HepG2 (cell line): ENCODE data around the gene GPS2. TPM values are rescaled to one million over a fixed set of nuclear protein-coding genes. Genes with fewer than 3 reads are reported as not detected.

Source experiments
- BORCS8-MEF2B ChIP-seq: sonication (generic); formaldehyde crosslinking; IDR thresholded peaks from 2 replicates; pipeline ENCODE4 v1.8.0; 2022; ENCODE audit warnings: mild to moderate bottlenecking, missing genetic modification reagents
- CREM ChIP-seq, 2 experiments: sonication (generic) in 1 of 2; formaldehyde crosslinking in 1 of 2; IDR thresholded peaks; 2 replicates each; pipeline versions ENCODE4 v1.4.0 to v1.6.1; 2016 to 2020; ENCODE audit warnings: antibody characterized with exemption in 1 of 2, mild to moderate bottlenecking in 1 of 2, missing genetic modification reagents in 1 of 2
- KAT8 ChIP-seq: IDR thresholded peaks from 2 replicates; pipeline ENCODE4 v1.6.1; 2016; ENCODE audit warnings: missing genetic modification reagents, missing compliant biosample characterization
- MED1 ChIP-seq: sonication (generic); formaldehyde crosslinking; IDR thresholded peaks from 2 replicates; pipeline ENCODE4 v1.4.0; 2020; ENCODE audit warnings: missing genetic modification reagents
- MYPOP ChIP-seq: sonication (generic); formaldehyde crosslinking; IDR thresholded peaks from 2 replicates; pipeline ENCODE4 v1.8.1; 2023; ENCODE audit warnings: mild to moderate bottlenecking, moderate library complexity, missing genetic modification reagents
- NCOA1 ChIP-seq: sonication (generic); formaldehyde crosslinking; IDR thresholded peaks from 2 replicates; pipeline ENCODE4 v1.9.0; 2021; ENCODE audit warnings: missing genetic modification reagents
- NFATC3 ChIP-seq: sonication (generic); formaldehyde crosslinking; IDR thresholded peaks from 2 replicates; pipeline ENCODE4 v1.5.1; 2020; ENCODE audit warnings: mild to moderate bottlenecking, missing genetic modification reagents
- NR0B2 ChIP-seq: sonication (generic); formaldehyde crosslinking; IDR thresholded peaks from 2 replicates; pipeline ENCODE4 v1.4.0; 2020; ENCODE audit warnings: mild to moderate bottlenecking, missing genetic modification reagents
- PAWR ChIP-seq: sonication (generic); formaldehyde crosslinking; IDR thresholded peaks from 2 replicates; pipeline ENCODE4 v1.4.0; 2020; ENCODE audit warnings: missing genetic modification reagents, mild to moderate bottlenecking, borderline replicate concordance
- SRF ChIP-seq: IDR thresholded peaks from 2 replicates; pipeline ENCODE4 v1.6.1; 2011; ENCODE audit warnings: mild to moderate bottlenecking, low read depth, low read length, moderate library complexity
- TBX2 ChIP-seq: sonication (generic); formaldehyde crosslinking; IDR thresholded peaks from 2 replicates; pipeline ENCODE4 v1.5.0; 2020; ENCODE audit warnings: missing genetic modification reagents, mild to moderate bottlenecking, borderline replicate concordance
- TIGD3 ChIP-seq: sonication (generic); formaldehyde crosslinking; IDR thresholded peaks from 2 replicates; pipeline ENCODE4 v1.5.1; 2020; ENCODE audit warnings: mild to moderate bottlenecking, missing genetic modification reagents, borderline replicate concordance
- XRCC5 ChIP-seq: fragments of 200-400 bp; formaldehyde crosslinking; optimal IDR thresholded peaks from 2 replicates; pipeline ENCODE3; 2017; ENCODE audit warnings: mild to moderate bottlenecking, low read length
- ZBTB40 ChIP-seq, 2 experiments: fragments of 450-650 bp in 1 of 2; sonication (generic) in 1 of 2; formaldehyde crosslinking in 1 of 2; IDR thresholded peaks; 2 replicates each; pipeline versions ENCODE4 v1.6.1 to v1.8.0; 2016 to 2022; ENCODE audit warnings: antibody characterized with exemption in 1 of 2, mild to moderate bottlenecking in 1 of 2, missing genetic modification reagents in 1 of 2
- ZKSCAN8 ChIP-seq: IDR thresholded peaks from 2 replicates; pipeline ENCODE4 v1.6.1; 2016; ENCODE audit warnings: borderline replicate concordance, missing genetic modification reagents, missing compliant biosample characterization
- ZNF572 ChIP-seq: sonication (generic); formaldehyde crosslinking; IDR thresholded peaks from 2 replicates; pipeline ENCODE4 v1.5.1; 2020; ENCODE audit warnings: mild to moderate bottlenecking, missing genetic modification reagents
- ZNF766 ChIP-seq: sonication (generic); formaldehyde crosslinking; IDR thresholded peaks from 2 replicates; pipeline ENCODE4 v1.5.0; 2020; ENCODE audit warnings: missing genetic modification reagents, borderline replicate concordance
- polyA plus RNA-seq, 8 experiments: library from polyadenylated mRNA; depleted of rRNA in 3 of 8; stranded (reverse) in 7 of 8; unstranded in 1 of 8; fragments of >200 nt; fragmentation: Illumina TruSeq in 4 of 8; extraction: Trizol in 4 of 8; gene quantifications; 2 replicates each; pipeline versions ENCODE4 v1.2.1 to v1.2.3, GENCODE V29; 2011 to 2016; ENCODE audit warnings: low read depth in 4 of 8, missing spikeins in 1 of 8, mixed read lengths in 1 of 8; ENCODE audit not compliant: insufficient read depth in 1 of 8
- total RNA-seq, 5 experiments: library from RNA; depleted of rRNA; stranded (reverse); fragments of >200 nt; fragmentation: Illumina TruSeq; extraction: Trizol; gene quantifications; 2 replicates each; pipeline ENCODE4 v1.2.3, GENCODE V29; 2016; ENCODE audit warnings: low read depth in 1 of 5

Gene GPS2
- total and polyA plus RNA-seq, 2 of the 13 experiments (the other 11 are each of a cell fraction or from before 2014, with no cell fraction given), result 58.0 to 59.4 TPM

GRCh38 chr17:7296189-7296861 lies 18.8 kb downstream of the GPS2 start (continued):
- no peak for TF ChIP-seq NCOA1 (CRISPR knock-in tag)
- TF ChIP-seq PAWR, result no peak
- peak; percentile 37; the same call in 1 of the 2 replicates for TF ChIP-seq BORCS8-MEF2B (CRISPR knock-in tag)
- TF ChIP-seq XRCC5, result peak; percentile 75
- TF ChIP-seq CREM (IDR thresholded peaks at IDR 0.05), result no peak
- TF ChIP-seq CREM (CRISPR knock-in tag; IDR thresholded peaks at IDR 0.05), result no peak
- TF ChIP-seq NFATC3 (CRISPR knock-in tag), result no peak
- TF ChIP-seq KAT8 (CRISPR knock-in tag), result 0 out of 2 replicates have a peak, but pooled peaks have one; percentile 53
- peak; percentile 77 for TF ChIP-seq NR0B2 (CRISPR knock-in tag)
- peak; percentile 64; the same call in 1 of the 2 replicates for TF ChIP-seq ZNF766 (CRISPR knock-in tag)
- TF ChIP-seq MYPOP (CRISPR knock-in tag), result peak; percentile 64; the same call in 1 of the 2 replicates
- no peak for TF ChIP-seq SRF
- TF ChIP-seq ZKSCAN8 (CRISPR knock-in tag), result no peak
- TF ChIP-seq MED1, result peak; percentile 54; the same call in 1 of the 2 replicates
- no peak for TF ChIP-seq ZBTB40 (IDR thresholded peaks at IDR 0.05)
- no peak for TF ChIP-seq ZBTB40 (CRISPR knock-in tag; IDR thresholded peaks at IDR 0.05)
- TF ChIP-seq TIGD3 (CRISPR knock-in tag), result no peak
- peak; percentile 58 for TF ChIP-seq TBX2 (CRISPR knock-in tag)
- no peak for TF ChIP-seq ZNF572 (CRISPR knock-in tag)
